ENCODE data around the gene AGAP1.

AGAP1 gene

GRCh38 chr2:236177604-236177966, 683.7 kb downstream of the AGAP1 start:
- Histone ChIP-seq H3K27me3 (ENCODE audit: control insufficient read depth, insufficient read depth, low read length) (peaks cover 82% of the 10 kb centered on the region), H3K4me1 (ENCODE audit: control insufficient read depth, insufficient read depth, low read length) (peaks cover 16% of the 10 kb centered on the region), H3K36me3 (ENCODE audit: control insufficient read depth, insufficient read depth, low read length) (no peaks in the 10 kb centered on the region), H3K9me3 (ENCODE audit: control insufficient read depth, low read length) (no peaks in the 10 kb centered on the region), H3K9ac (ENCODE audit: low read length) (no peak overlapping the region), H3K4me3 (ENCODE audit: low read length) (no peak overlapping the region)

GRCh38 chr2:236177967-236178889, 684.4 kb downstream of the AGAP1 start:
- Histone ChIP-seq H3K4me3 (ENCODE audit: low read length) (no peak overlapping the region), H3K27me3 (ENCODE audit: control insufficient read depth, insufficient read depth, low read length) (peaks cover 75% of the 10 kb centered on the region), H3K9ac (ENCODE audit: low read length) (no peak overlapping the region), H3K4me1 (ENCODE audit: control insufficient read depth, insufficient read depth, low read length) (peaks cover 16% of the 10 kb centered on the region), H3K36me3 (ENCODE audit: control insufficient read depth, insufficient read depth, low read length) (no peaks in the 10 kb centered on the region), H3K9me3 (ENCODE audit: control insufficient read depth, low read length) (no peaks in the 10 kb centered on the region)

- Histone ChIP-seq H3K4me3 (ENCODE audit: low read length) (no peak overlapping the region), H3K4me1 (ENCODE audit: control insufficient read depth, insufficient read depth, low read length) (peaks cover 14% of the 10 kb centered on the region), H3K27me3 (ENCODE audit: control insufficient read depth, insufficient read depth, low read length) (peaks cover 69% of the 10 kb centered on the region), H3K36me3 (ENCODE audit: control insufficient read depth, insufficient read depth, low read length) (no peaks in the 10 kb centered on the region), H3K9ac (ENCODE audit: low read length) (no peak overlapping the region), H3K9me3 (ENCODE audit: control insufficient read depth, low read length) (no peaks in the 10 kb centered on the region)
Observed at GRCh38 chr2:236178890-236179235, 685.0 kb downstream of the AGAP1 start.

GRCh38 chr2:236179236-236180075, 685.6 kb downstream of the AGAP1 start:
- Histone ChIP-seq H3K9ac (ENCODE audit: low read length) (no peak overlapping the region), H3K4me1 (ENCODE audit: control insufficient read depth, insufficient read depth, low read length) (peaks cover 13% of the 10 kb centered on the region), H3K27me3 (ENCODE audit: control insufficient read depth, insufficient read depth, low read length) (peaks cover 63% of the 10 kb centered on the region), H3K36me3 (ENCODE audit: control insufficient read depth, insufficient read depth, low read length) (no peaks in the 10 kb centered on the region), H3K9me3 (ENCODE audit: control insufficient read depth, low read length) (no peaks in the 10 kb centered on the region), H3K4me3 (ENCODE audit: low read length) (no peak overlapping the region)

GRCh38 chr2:236180076-236180816, 686.4 kb downstream of the AGAP1 start:
- H3K36me3 ChIP-seq (ENCODE audit: control insufficient read depth, insufficient read depth, low read length): no peaks in the 10 kb centered on the region
- H3K27me3 ChIP-seq (ENCODE audit: control insufficient read depth, insufficient read depth, low read length): peaks cover 61% of the 10 kb centered on the region
- H3K4me1 ChIP-seq (ENCODE audit: control insufficient read depth, insufficient read depth, low read length): peaks cover 13% of the 10 kb centered on the region
- H3K9me3 ChIP-seq (ENCODE audit: control insufficient read depth, low read length): no peaks in the 10 kb centered on the region
- no peak overlapping the region for H3K4me3 ChIP-seq (ENCODE audit: low read length)
- H3K9ac ChIP-seq (ENCODE audit: low read length): no peak overlapping the region

- no peak overlapping the region for H3K9ac ChIP-seq (ENCODE audit: low read length)
- H3K27me3 ChIP-seq (ENCODE audit: control insufficient read depth, insufficient read depth, low read length): peaks cover 54% of the 10 kb centered on the region
- H3K4me3 ChIP-seq (ENCODE audit: low read length): no peak overlapping the region
- peaks cover 13% of the 10 kb centered on the region for H3K4me1 ChIP-seq (ENCODE audit: control insufficient read depth, insufficient read depth, low read length)
- H3K9me3 ChIP-seq (ENCODE audit: control insufficient read depth, low read length): no peaks in the 10 kb centered on the region
- no peaks in the 10 kb centered on the region for H3K36me3 ChIP-seq (ENCODE audit: control insufficient read depth, insufficient read depth, low read length)
Observed at GRCh38 chr2:236180831-236181453, 687.1 kb downstream of the AGAP1 start.

Measured in mucosa of stomach (tissue), 1 donor.